DOHH2 (cell line): ENCODE data around the gene MOGAT2.

Experiments used
- H3F3A ChIP-seq: fragments of 200-600 bp; sonication (generic), shearing (Covaris generic); 2 replicates; pipeline ENCODE4 v1.6.0; 2016; ENCODE audit warnings: antibody characterized with exemption, mild to moderate bottlenecking; ENCODE audit not compliant: control insufficient read depth, insufficient read depth
- H3K27ac ChIP-seq: fragments of 200-600 bp; sonication (generic); 2 replicates; pipeline ENCODE4 v1.5.1; 2014; ENCODE audit warnings: low read depth, mild to moderate bottlenecking, low read length, moderate library complexity
- H3K27me3 ChIP-seq: fragments of 200-600 bp; sonication (generic); 2 replicates; pipeline ENCODE4 v1.6.1; 2014; ENCODE audit warnings: mild to moderate bottlenecking, low read length, mixed read lengths; ENCODE audit not compliant: control insufficient read depth
- H3K36me3 ChIP-seq: fragments of 200-600 bp; sonication (generic); 2 replicates; pipeline ENCODE4 v1.6.1; 2014; ENCODE audit warnings: mild to moderate bottlenecking, low read length, moderate library complexity, mixed read lengths; ENCODE audit not compliant: control insufficient read depth
- H3K4me1 ChIP-seq: fragments of 200-600 bp; sonication (generic); 2 replicates; pipeline ENCODE4 v1.6.1; 2014; ENCODE audit warnings: mild to moderate bottlenecking, low read length, mixed read lengths; ENCODE audit not compliant: control insufficient read depth
- H3K4me2 ChIP-seq: fragments of 200-600 bp; sonication (generic); 2 replicates; pipeline ENCODE4 v1.6.0; 2014; ENCODE audit warnings: mild to moderate bottlenecking, low read length, moderate library complexity
- H3K4me3 ChIP-seq: fragments of 200-600 bp; sonication (generic); 2 replicates; pipeline ENCODE4 v1.5.1; 2014; ENCODE audit warnings: mild to moderate bottlenecking, low read length, mixed read lengths
- H3K79me2 ChIP-seq: fragments of 200-600 bp; sonication (generic); 2 replicates; pipeline ENCODE4 v1.6.1; 2014; ENCODE audit warnings: mild to moderate bottlenecking, low read length, mixed read lengths; ENCODE audit not compliant: control insufficient read depth
- H3K9me2 ChIP-seq: fragments of 200-600 bp; sonication (generic); replicated peaks from 2 replicates; pipeline ENCODE4 v1.6.1; 2014; ENCODE audit warnings: mild to moderate bottlenecking, low read length, mixed read lengths; ENCODE audit not compliant: control insufficient read depth
- H3K9me3 ChIP-seq: fragments of 200-600 bp; sonication (generic); 2 replicates; pipeline ENCODE4 v1.6.1; 2014; ENCODE audit warnings: antibody characterized with exemption, low read length, mixed read lengths; ENCODE audit not compliant: control insufficient read depth, insufficient read depth
- H4K20me1 ChIP-seq: fragments of 200-600 bp; sonication (generic); 2 replicates; pipeline ENCODE4 v1.6.0; 2014; ENCODE audit warnings: low read depth, mild to moderate bottlenecking, antibody characterized with exemption, low read length, moderate library complexity; ENCODE audit not compliant: control insufficient read depth, insufficient read depth
- CTCF ChIP-seq: fragments of 200-600 bp; sonication (generic); IDR thresholded peaks from one replicate; pipeline ENCODE4 v1.5.1; 2014; ENCODE audit warnings: antibody characterized with exemption, mild to moderate bottlenecking, low read depth, low read length; ENCODE audit not compliant: poor library complexity, severe bottlenecking
- EZH2phosphoT487 ChIP-seq: fragments of 200-600 bp; sonication (generic); IDR thresholded peaks from 2 replicates; pipeline ENCODE4 v1.6.1; 2017; ENCODE audit warnings: borderline replicate concordance, mild to moderate bottlenecking, antibody characterized with exemption, low read length, moderate library complexity, mixed read lengths

The MOGAT2 gene

GRCh38 chr11:75733431-75734107 lies 15.9 kb downstream of the MOGAT2 start:
- Histone ChIP-seq H3K4me2 (no peak overlapping the region), H3K36me3 (no peaks in the 10 kb centered on the region), H3K27ac (no peak overlapping the region), H3K27me3 (peaks cover 16% of the 10 kb centered on the region; the same call in 1 of the 2 replicates), H3K9me3 (no peaks in the 10 kb centered on the region), H3K4me1 (no peaks in the 10 kb centered on the region), H3K4me3 (no peak overlapping the region), H3K79me2 (no peaks in the 10 kb centered on the region), H3K9me2 (no peaks in the 10 kb centered on the region), H3F3A (no peaks in the 10 kb centered on the region), H4K20me1 (no peaks in the 10 kb centered on the region)
- TF ChIP-seq EZH2phosphoT487 (no peak), CTCF (no peak)

- Histone ChIP-seq H3K9me2 (no peaks in the 10 kb centered on the region), H3K4me2 (no peak overlapping the region), H4K20me1 (no peaks in the 10 kb centered on the region), H3K27me3 (peaks cover 20% of the 10 kb centered on the region), H3F3A (no peaks in the 10 kb centered on the region), H3K4me3 (no peak overlapping the region), H3K79me2 (no peaks in the 10 kb centered on the region), H3K9me3 (no peaks in the 10 kb centered on the region), H3K36me3 (no peaks in the 10 kb centered on the region), H3K27ac (no peak overlapping the region), H3K4me1 (no peaks in the 10 kb centered on the region)
- TF ChIP-seq EZH2phosphoT487: no peak
- TF ChIP-seq CTCF: no peak
These were observed 17.0 kb downstream of the MOGAT2 start for GRCh38 chr11:75734491-75735180.

- Histone ChIP-seq H3K9me2 (no peaks in the 10 kb centered on the region), H3F3A (no peaks in the 10 kb centered on the region), H3K4me1 (no peaks in the 10 kb centered on the region), H3K79me2 (no peaks in the 10 kb centered on the region), H3K4me2 (no peak overlapping the region), H3K9me3 (no peaks in the 10 kb centered on the region), H3K27ac (no peak overlapping the region), H3K36me3 (no peaks in the 10 kb centered on the region), H4K20me1 (no peaks in the 10 kb centered on the region), H3K4me3 (no peak overlapping the region), H3K27me3 (peaks cover 26% of the 10 kb centered on the region)
- TF ChIP-seq EZH2phosphoT487 (no peak), CTCF (no peak)
These were observed 17.7 kb downstream of the MOGAT2 start for GRCh38 chr11:75735181-75735845.
